ENCODE results near the gene MAPKAP1. TPM values are rescaled to one million over a fixed set of nuclear protein-coding genes. Genes with fewer than 3 reads are reported as not detected.

MAPKAP1 gene
- total and polyA plus RNA-seq, 4 donors = 32.2 to 58.4 (median 56.1) TPM

DNA sequence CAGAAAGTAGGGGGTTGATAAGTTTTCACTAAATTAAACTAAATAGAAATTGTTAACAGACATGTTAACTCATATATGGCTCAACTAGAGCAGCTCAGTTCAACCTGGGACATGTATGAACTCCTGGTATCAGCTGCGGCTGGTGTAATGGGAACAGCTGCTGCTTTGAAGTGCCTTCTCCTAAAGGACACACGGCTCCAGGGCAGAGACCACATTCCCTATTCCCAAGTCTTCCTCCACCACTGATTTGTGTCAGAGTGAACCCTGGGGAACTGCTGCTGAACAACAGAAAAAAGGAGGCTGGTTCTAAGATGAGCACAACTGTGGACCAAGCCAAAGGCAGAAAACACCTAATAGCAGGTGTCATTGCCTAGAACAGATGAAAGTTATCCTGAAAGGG is 71.1 kb downstream of the MAPKAP1 start:
- Histone ChIP-seq H3K27ac (ENCODE audit: low read depth in 1 of 2, low read length in 2 of 2) (no peak overlapping the region), H3K4me3 (ENCODE audit: low read length in 2 of 2) (no peak overlapping the region), H3K36me3 (ENCODE audit: control insufficient read depth in 1 of 2, insufficient read depth in 2 of 2, low read length in 1 of 2) (no peaks in the 10 kb centered on the region), H3K4me1 (ENCODE audit: control insufficient read depth in 1 of 2, insufficient read depth in 2 of 2, low read length in 2 of 2) (peaks cover 6% of the 10 kb centered on the region in 2 donors), H3K9me3 (ENCODE audit: control insufficient read depth, low read length) (no peaks in the 10 kb centered on the region), H3K27me3 (ENCODE audit: control insufficient read depth in 1 of 2, insufficient read depth in 2 of 2, low read length in 1 of 2) (no peaks in the 10 kb centered on the region)
- WGBS, 2 donors = 91 to 93% methylated on average over 2 of the region's 2 CpGs
- DNase-seq (no peak), ATAC-seq (ENCODE audit: low FRiP score) (no peak)
- intact Hi-C loops (cut with DNase I) = no loop called here

- no peak overlapping the region for H3K27ac ChIP-seq (ENCODE audit: low read depth in 1 of 2, low read length in 2 of 2)
- intact Hi-C loops (cut with DNase I) = loop anchor here in 1 of 2 donors (5.0 kb wide), 1 partner anchor 227 kb away; no protein-coding TSS in a partner anchor
- no peaks in the 10 kb centered on the region for H3K27me3 ChIP-seq (ENCODE audit: control insufficient read depth in 1 of 2, insufficient read depth in 2 of 2, low read length in 1 of 2)
- DNase-seq (no peak), ATAC-seq (ENCODE audit: low FRiP score) (no peak)
- 60 to 67% methylated on average over 5 of the region's 5 CpGs for WGBS, 2 donors
- peaks cover 6% of the 10 kb centered on the region in 2 donors for H3K4me1 ChIP-seq (ENCODE audit: control insufficient read depth in 1 of 2, insufficient read depth in 2 of 2, low read length in 2 of 2)
- no peak overlapping the region for H3K4me3 ChIP-seq (ENCODE audit: low read length in 2 of 2)
- no peaks in the 10 kb centered on the region for H3K36me3 ChIP-seq (ENCODE audit: control insufficient read depth in 1 of 2, insufficient read depth in 2 of 2, low read length in 1 of 2)
- H3K9me3 ChIP-seq (ENCODE audit: control insufficient read depth, low read length) = no peaks in the 10 kb centered on the region
Measured at GRCh38 chr9:125634040-125634717, 72.8 kb downstream of the MAPKAP1 start.

DNA sequence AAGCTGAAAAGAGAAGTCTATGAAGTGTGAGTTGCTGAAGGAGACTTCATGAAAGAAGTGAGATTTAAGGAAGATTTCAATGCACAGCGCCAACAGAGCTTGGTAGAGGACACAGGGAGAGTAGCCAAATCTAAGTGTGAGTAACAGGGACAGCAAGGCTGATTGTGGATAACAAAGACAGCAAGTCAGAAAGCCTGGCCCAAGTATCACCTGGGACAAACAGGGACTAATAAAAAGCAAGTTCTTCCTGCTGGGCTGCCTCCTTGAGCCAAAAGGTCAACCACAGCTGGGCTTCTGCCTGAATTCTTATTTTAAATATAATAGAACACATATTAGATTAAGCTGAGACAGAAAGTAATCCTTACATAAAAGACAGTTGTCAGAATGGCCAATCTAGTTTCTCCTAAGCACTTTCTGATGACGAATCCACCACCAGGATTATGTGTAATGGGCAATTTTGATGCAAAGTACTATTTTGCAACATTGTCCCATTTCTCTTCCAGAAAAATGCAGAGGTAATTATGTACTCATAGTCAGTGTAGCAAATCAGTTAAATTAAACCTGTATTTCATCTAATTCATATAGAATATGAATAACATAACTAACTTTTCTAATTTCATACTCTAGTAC is 73.8 kb downstream of the MAPKAP1 start:
- Histone ChIP-seq H3K27ac (ENCODE audit: low read depth in 1 of 2, low read length in 2 of 2) (no peak overlapping the region), H3K36me3 (ENCODE audit: control insufficient read depth in 1 of 2, insufficient read depth in 2 of 2, low read length in 1 of 2) (no peaks in the 10 kb centered on the region), H3K27me3 (ENCODE audit: control insufficient read depth in 1 of 2, insufficient read depth in 2 of 2, low read length in 1 of 2) (no peaks in the 10 kb centered on the region), H3K4me3 (ENCODE audit: low read length in 2 of 2) (no peak overlapping the region), H3K4me1 (ENCODE audit: control insufficient read depth in 1 of 2, insufficient read depth in 2 of 2, low read length in 2 of 2) (peaks cover 6% of the 10 kb centered on the region in 2 donors), H3K9me3 (ENCODE audit: control insufficient read depth, low read length) (no peaks in the 10 kb centered on the region)
- intact Hi-C loops (cut with DNase I) = loop anchor here in 1 of 2 donors (5.0 kb wide), 1 partner anchor 226 kb away; no protein-coding TSS in a partner anchor
- 94 to 97% methylated on average over 2 of the region's 2 CpGs for WGBS, 2 donors
- no peak for ATAC-seq (ENCODE audit: low FRiP score)
- no peak for DNase-seq

- H3K9me3 ChIP-seq (ENCODE audit: control insufficient read depth, low read length) = no peaks in the 10 kb centered on the region
- H3K4me1 ChIP-seq (ENCODE audit: control insufficient read depth in 1 of 2, insufficient read depth in 2 of 2, low read length in 2 of 2) = peaks cover 6% of the 10 kb centered on the region in 2 donors
- ATAC-seq (ENCODE audit: low FRiP score) (peak; percentile 64), DNase-seq (no peak)
- H3K27ac ChIP-seq (ENCODE audit: low read depth in 1 of 2, low read length in 2 of 2) = no peak overlapping the region
- no peak overlapping the region for H3K4me3 ChIP-seq (ENCODE audit: low read length in 2 of 2)
- H3K36me3 ChIP-seq (ENCODE audit: control insufficient read depth in 1 of 2, insufficient read depth in 2 of 2, low read length in 1 of 2) = no peaks in the 10 kb centered on the region
- H3K27me3 ChIP-seq (ENCODE audit: control insufficient read depth in 1 of 2, insufficient read depth in 2 of 2, low read length in 1 of 2) = no peaks in the 10 kb centered on the region
- intact Hi-C loops (cut with DNase I) = loop anchor here in 1 of 2 donors (5.0 kb wide), 1 partner anchor 225 kb away; no protein-coding TSS in a partner anchor
- WGBS, 2 donors = 91 to 95% methylated on average over 4 of the region's 4 CpGs
Measured at GRCh38 chr9:125632321-125633115, 74.5 kb downstream of the MAPKAP1 start.

DNA sequence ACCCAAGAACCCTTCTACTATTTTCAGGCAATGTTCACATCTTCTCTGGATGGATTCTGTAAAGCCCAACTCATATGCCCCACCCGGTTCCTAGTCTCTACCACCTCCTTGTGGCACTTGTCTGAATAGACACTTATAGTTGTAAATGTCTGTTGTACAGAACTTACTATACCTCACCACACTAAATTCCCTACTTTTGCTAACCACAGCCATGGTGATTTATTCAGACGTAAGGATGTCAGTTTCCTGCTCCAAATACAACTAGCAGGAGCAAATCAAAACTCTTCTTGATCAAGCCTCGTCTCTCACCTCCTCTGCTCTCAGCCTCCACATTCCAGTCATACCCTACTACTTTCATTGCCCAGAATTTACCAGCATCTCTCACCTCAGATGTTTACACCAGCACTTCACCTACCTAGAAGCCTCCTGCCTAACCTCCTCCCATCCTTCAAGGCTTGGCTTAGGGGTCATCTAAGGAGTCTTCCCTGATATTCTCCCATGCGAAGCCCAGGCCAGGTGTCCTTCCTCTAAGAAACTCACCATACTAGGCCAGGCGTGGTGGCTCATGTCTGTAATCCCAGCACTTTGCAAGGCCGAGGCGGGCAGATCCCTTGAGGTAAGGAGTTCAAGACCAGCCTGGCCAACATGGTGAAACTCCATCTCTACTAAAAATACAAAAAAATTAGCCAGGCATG is 75.5 kb downstream of the MAPKAP1 start:
- WGBS, 2 donors = 77 to 81% methylated on average over 7 of the region's 7 CpGs
- Histone ChIP-seq H3K9me3 (ENCODE audit: control insufficient read depth, low read length) (no peaks in the 10 kb centered on the region), H3K36me3 (ENCODE audit: control insufficient read depth in 1 of 2, insufficient read depth in 2 of 2, low read length in 1 of 2) (no peaks in the 10 kb centered on the region), H3K4me3 (ENCODE audit: low read length in 2 of 2) (no peak overlapping the region), H3K27me3 (ENCODE audit: control insufficient read depth in 1 of 2, insufficient read depth in 2 of 2, low read length in 1 of 2) (no peaks in the 10 kb centered on the region), H3K4me1 (ENCODE audit: control insufficient read depth in 1 of 2, insufficient read depth in 2 of 2, low read length in 2 of 2) (peaks cover 5 to 6% of the 10 kb centered on the region in 2 donors), H3K27ac (ENCODE audit: low read depth in 1 of 2, low read length in 2 of 2) (no peak overlapping the region)
- no peak for ATAC-seq (ENCODE audit: low FRiP score)
- no peak for DNase-seq
- intact Hi-C loops (cut with DNase I) = loop anchor here (2.0 to 5.0 kb wide), 2 partner anchors 223 to 224 kb away; no protein-coding TSS in a partner anchor

- H3K27ac ChIP-seq (ENCODE audit: low read depth in 1 of 2, low read length in 2 of 2) = no peak overlapping the region
- intact Hi-C loops (cut with DNase I) = loop anchor here (2.0 to 5.0 kb wide), 2 partner anchors 222 to 223 kb away; no protein-coding TSS in a partner anchor
- 93 to 98% methylated on average over 1 of the region's 1 CpG for WGBS, 2 donors
- H3K4me3 ChIP-seq (ENCODE audit: low read length in 2 of 2) = no peak overlapping the region
- no peaks in the 10 kb centered on the region for H3K36me3 ChIP-seq (ENCODE audit: control insufficient read depth in 1 of 2, insufficient read depth in 2 of 2, low read length in 1 of 2)
- no peaks in the 10 kb centered on the region for H3K27me3 ChIP-seq (ENCODE audit: control insufficient read depth in 1 of 2, insufficient read depth in 2 of 2, low read length in 1 of 2)
- no peaks in the 10 kb centered on the region for H3K9me3 ChIP-seq (ENCODE audit: control insufficient read depth, low read length)
- ATAC-seq (ENCODE audit: low FRiP score) (no peak), DNase-seq (no peak)
- H3K4me1 ChIP-seq (ENCODE audit: control insufficient read depth in 1 of 2, insufficient read depth in 2 of 2, low read length in 2 of 2) = peaks cover 4 to 6% of the 10 kb centered on the region in 2 donors
Measured at GRCh38 chr9:125630436-125630835, 76.6 kb downstream of the MAPKAP1 start.

GRCh38 chr9:125629446-125629845 is 77.6 kb downstream of the MAPKAP1 start:
- H3K4me1 ChIP-seq (ENCODE audit: control insufficient read depth in 1 of 2, insufficient read depth in 2 of 2, low read length in 2 of 2) = peaks cover 0 to 3% of the 10 kb centered on the region in 2 donors
- no peak for ATAC-seq (ENCODE audit: low FRiP score)
- H3K4me3 ChIP-seq (ENCODE audit: low read length in 2 of 2) = no peak overlapping the region
- no peak for DNase-seq
- no peak overlapping the region for H3K27ac ChIP-seq (ENCODE audit: low read depth in 1 of 2, low read length in 2 of 2)
- no peaks in the 10 kb centered on the region for H3K36me3 ChIP-seq (ENCODE audit: control insufficient read depth in 1 of 2, insufficient read depth in 2 of 2, low read length in 1 of 2)
- no peaks in the 10 kb centered on the region for H3K9me3 ChIP-seq (ENCODE audit: control insufficient read depth, low read length)
- no peaks in the 10 kb centered on the region for H3K27me3 ChIP-seq (ENCODE audit: control insufficient read depth in 1 of 2, insufficient read depth in 2 of 2, low read length in 1 of 2)
- 94 to 97% methylated on average over 3 of the region's 3 CpGs for WGBS, 2 donors
- intact Hi-C loops (cut with DNase I) = no loop called here

DNA sequence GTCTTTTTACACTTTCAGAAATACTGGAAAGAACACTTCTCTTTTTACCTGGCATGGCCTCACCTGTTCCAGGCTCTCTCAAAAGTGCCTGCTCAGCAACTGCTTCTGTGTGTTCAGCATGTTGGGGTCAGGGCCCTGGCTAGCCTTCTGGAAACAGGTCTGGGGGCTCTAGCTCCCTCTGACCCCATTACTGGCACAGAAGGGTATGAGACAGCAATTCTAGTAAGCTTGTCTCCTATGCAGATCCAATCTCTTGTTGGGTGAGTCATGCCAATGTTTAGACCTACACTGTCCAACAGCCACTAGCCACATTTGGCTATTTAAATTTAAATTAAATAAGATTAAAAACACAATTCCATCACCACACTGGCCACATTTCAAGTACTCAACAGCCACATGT is 80.8 kb downstream of the MAPKAP1 start:
- Histone ChIP-seq H3K4me1 (ENCODE audit: control insufficient read depth in 1 of 2, insufficient read depth in 2 of 2, low read length in 2 of 2) (no peaks in the 10 kb centered on the region), H3K4me3 (ENCODE audit: low read length in 2 of 2) (no peak overlapping the region), H3K27me3 (ENCODE audit: control insufficient read depth in 1 of 2, insufficient read depth in 2 of 2, low read length in 1 of 2) (no peaks in the 10 kb centered on the region), H3K27ac (ENCODE audit: low read depth in 1 of 2, low read length in 2 of 2) (no peak overlapping the region), H3K36me3 (ENCODE audit: control insufficient read depth in 1 of 2, insufficient read depth in 2 of 2, low read length in 1 of 2) (no peaks in the 10 kb centered on the region), H3K9me3 (ENCODE audit: control insufficient read depth, low read length) (no peaks in the 10 kb centered on the region)
- intact Hi-C loops (cut with DNase I) = no loop called here
- ATAC-seq (ENCODE audit: low FRiP score) = no peak
- DNase-seq = no peak

All from aorta (tissue), 5 donors.